ENCODE measurements around the gene MRPL27.
"Not testable (repeated sequence)": the region's sequence is repeated elsewhere in the genome, so short reads cannot be mapped to it uniquely, and the experiment has no call there.

MRPL27 gene

GRCh38 chr17:50352072-50352692, 20.8 kb downstream of the MRPL27 start:
- DNase-seq: no peak
- in situ Hi-C loops (cut with HindIII; ENCODE audit: low pct_ligation_motif_present, low pct_unique_long_range_greater_than_20kb, low sequenced_read_pairs): no loop called here

GRCh38 chr17:50350733-50351132, 22.3 kb downstream of the MRPL27 start:
- no peak for DNase-seq
- in situ Hi-C loops (cut with HindIII; ENCODE audit: low pct_ligation_motif_present, low pct_unique_long_range_greater_than_20kb, low sequenced_read_pairs): no loop called here

- no peak for DNase-seq
- in situ Hi-C loops (cut with HindIII; ENCODE audit: low pct_ligation_motif_present, low pct_unique_long_range_greater_than_20kb, low sequenced_read_pairs): no loop called here
These were observed 23.8 kb downstream of the MRPL27 start for GRCh38 chr17:50349243-50349600.

- DNase-seq: peak; percentile 60
- in situ Hi-C loops (cut with HindIII; ENCODE audit: low pct_ligation_motif_present, low pct_unique_long_range_greater_than_20kb, low sequenced_read_pairs): no loop called here
These were observed 24.3 kb downstream of the MRPL27 start for GRCh38 chr17:50348522-50349242.

- DNase-seq: no peak
- in situ Hi-C loops (cut with HindIII; ENCODE audit: low pct_ligation_motif_present, low pct_unique_long_range_greater_than_20kb, low sequenced_read_pairs): no loop called here
These were observed 25.1 kb downstream of the MRPL27 start for GRCh38 chr17:50347894-50348291.

- in situ Hi-C loops (cut with HindIII; ENCODE audit: low pct_ligation_motif_present, low pct_unique_long_range_greater_than_20kb, low sequenced_read_pairs): no loop called here
These were observed 25.7 kb downstream of the MRPL27 start for GRCh38 chr17:50347117-50347893.

GRCh38 chr17:50346313-50347116, 26.5 kb downstream of the MRPL27 start:
- peak; percentile 44 for DNase-seq
- in situ Hi-C loops (cut with HindIII; ENCODE audit: low pct_ligation_motif_present, low pct_unique_long_range_greater_than_20kb, low sequenced_read_pairs): no loop called here

More at GRCh38 chr17:50347117-50347893, 25.7 kb downstream of the MRPL27 start:
- DNase-seq: no peak

GRCh38 chr17:50345432-50346312, 27.3 kb downstream of the MRPL27 start, which contains the start of gene XYLT2:
XYLT2 (plus strand) TSS chr17:50346126; CDS start chr17:50346141, 15 bp downstream.
- DNase-seq: peak; percentile 88
- in situ Hi-C loops (cut with HindIII; ENCODE audit: low pct_ligation_motif_present, low pct_unique_long_range_greater_than_20kb, low sequenced_read_pairs): no loop called here

GRCh38 chr17:50344731-50345365, 28.1 kb downstream of the MRPL27 start:
- in situ Hi-C loops (cut with HindIII; ENCODE audit: low pct_ligation_motif_present, low pct_unique_long_range_greater_than_20kb, low sequenced_read_pairs): no loop called here
- no peak for DNase-seq

- in situ Hi-C loops (cut with HindIII; ENCODE audit: low pct_ligation_motif_present, low pct_unique_long_range_greater_than_20kb, low sequenced_read_pairs): no loop called here
- no peak for DNase-seq
These were observed 33.6 kb downstream of the MRPL27 start for GRCh38 chr17:50339381-50339780.

GRCh38 chr17:50338645-50339044, 34.3 kb downstream of the MRPL27 start:
- in situ Hi-C loops (cut with HindIII; ENCODE audit: low pct_ligation_motif_present, low pct_unique_long_range_greater_than_20kb, low sequenced_read_pairs): no loop called here
- no peak for DNase-seq

- in situ Hi-C loops (cut with HindIII; ENCODE audit: low pct_ligation_motif_present, low pct_unique_long_range_greater_than_20kb, low sequenced_read_pairs): no loop called here
- no peak for DNase-seq
These were observed 35.0 kb downstream of the MRPL27 start for GRCh38 chr17:50337956-50338355.

GRCh38 chr17:50333291-50334057, 39.5 kb downstream of the MRPL27 start:
- in situ Hi-C loops (cut with HindIII; ENCODE audit: low pct_ligation_motif_present, low pct_unique_long_range_greater_than_20kb, low sequenced_read_pairs); DNase-seq: not testable (repeated sequence)

- DNase-seq: no peak
- in situ Hi-C loops (cut with HindIII; ENCODE audit: low pct_ligation_motif_present, low pct_unique_long_range_greater_than_20kb, low sequenced_read_pairs): no loop called here
These were observed 40.8 kb downstream of the MRPL27 start for GRCh38 chr17:50332196-50332595.

- in situ Hi-C loops (cut with HindIII; ENCODE audit: low pct_ligation_motif_present, low pct_unique_long_range_greater_than_20kb, low sequenced_read_pairs): no loop called here
- peak; percentile 78 for DNase-seq
These were observed 41.7 kb downstream of the MRPL27 start for GRCh38 chr17:50331085-50331791.

GRCh38 chr17:50330151-50330775, 42.7 kb downstream of the MRPL27 start:
- in situ Hi-C loops (cut with HindIII; ENCODE audit: low pct_ligation_motif_present, low pct_unique_long_range_greater_than_20kb, low sequenced_read_pairs): no loop called here

More at GRCh38 chr17:50330151-50330775, 42.7 kb downstream of the MRPL27 start:
- no peak for DNase-seq
